Suprapubic skin (tissue), 4 donors: ENCODE measurements around the gene ATXN2.
"Not testable (repeated sequence)": the region's sequence is repeated elsewhere in the genome, so short reads cannot be mapped to it uniquely, and the experiment has no call there.

Experiments
- EP300 ChIP-seq: sonication (generic); formaldehyde crosslinking; IDR thresholded peaks from one replicate; pipeline ENCODE4 v1.6.1; 2017; ENCODE audit warnings: antibody characterized with exemption
- POLR2A ChIP-seq, 2 donors: fragments of 450-650 bp; IDR thresholded peaks; one replicate each; pipeline ENCODE4 v1.6.1; 2017; ENCODE audit warnings: antibody characterized with exemption in 2 of 2, mild to moderate bottlenecking in 2 of 2, moderate library complexity in 2 of 2
- POLR2AphosphoS5 ChIP-seq, 3 donors: sonication (generic); formaldehyde crosslinking; IDR thresholded peaks; one replicate each; pipeline ENCODE4 v1.6.1; 2017; ENCODE audit warnings: antibody characterized with exemption in 3 of 3
- TF ChIP-seq, protein P1 (sequence below), 2 donors: fragments of 200-600 bp in 1 of 2; fragments of 450-650 bp in 1 of 2; sonication (generic) in 1 of 2; IDR thresholded peaks; one replicate each; pipeline ENCODE4 v1.5.1; 2016 to 2019; ENCODE audit warnings: antibody characterized with exemption in 2 of 2, mild to moderate bottlenecking in 1 of 2, moderate library complexity in 1 of 2

DNA sequence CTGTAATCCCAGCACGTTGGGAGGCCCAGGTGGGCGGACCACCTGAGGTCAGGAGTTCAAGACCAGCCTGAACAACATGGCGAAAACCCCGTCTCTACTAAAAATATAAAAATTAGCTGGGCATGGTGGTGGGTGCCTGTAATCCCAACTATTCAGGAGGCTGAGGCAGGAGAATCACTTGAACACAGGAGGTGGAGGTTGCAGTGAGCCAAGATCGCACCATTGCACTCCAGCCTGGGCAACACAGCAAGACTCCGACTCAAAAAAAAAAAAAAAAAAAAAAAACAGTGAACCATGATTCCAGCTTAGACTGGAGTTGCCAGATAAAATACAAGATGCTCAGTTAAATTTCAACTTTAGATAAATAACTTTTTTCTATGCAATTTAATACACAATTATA, 15.6 kb downstream of the ATXN2 start:
- TF ChIP-seq, protein P1, sequence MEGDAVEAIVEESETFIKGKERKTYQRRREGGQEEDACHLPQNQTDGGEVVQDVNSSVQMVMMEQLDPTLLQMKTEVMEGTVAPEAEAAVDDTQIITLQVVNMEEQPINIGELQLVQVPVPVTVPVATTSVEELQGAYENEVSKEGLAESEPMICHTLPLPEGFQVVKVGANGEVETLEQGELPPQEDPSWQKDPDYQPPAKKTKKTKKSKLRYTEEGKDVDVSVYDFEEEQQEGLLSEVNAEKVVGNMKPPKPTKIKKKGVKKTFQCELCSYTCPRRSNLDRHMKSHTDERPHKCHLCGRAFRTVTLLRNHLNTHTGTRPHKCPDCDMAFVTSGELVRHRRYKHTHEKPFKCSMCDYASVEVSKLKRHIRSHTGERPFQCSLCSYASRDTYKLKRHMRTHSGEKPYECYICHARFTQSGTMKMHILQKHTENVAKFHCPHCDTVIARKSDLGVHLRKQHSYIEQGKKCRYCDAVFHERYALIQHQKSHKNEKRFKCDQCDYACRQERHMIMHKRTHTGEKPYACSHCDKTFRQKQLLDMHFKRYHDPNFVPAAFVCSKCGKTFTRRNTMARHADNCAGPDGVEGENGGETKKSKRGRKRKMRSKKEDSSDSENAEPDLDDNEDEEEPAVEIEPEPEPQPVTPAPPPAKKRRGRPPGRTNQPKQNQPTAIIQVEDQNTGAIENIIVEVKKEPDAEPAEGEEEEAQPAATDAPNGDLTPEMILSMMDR (IDR thresholded peaks at IDR 0.05), result not testable (repeated sequence)
- not testable (repeated sequence) for TF ChIP-seq POLR2A (IDR thresholded peaks at IDR 0.05); POLR2AphosphoS5 (IDR thresholded peaks at IDR 0.05); EP300
